GM23248 (cell line): ENCODE measurements around the gene HPN.

Experiments used
- EZH2 ChIP-seq: fragments of 200-600 bp; sonication (generic); IDR thresholded peaks from 2 replicates; pipeline ENCODE4 v1.6.1; 2018; ENCODE audit warnings: antibody characterized with exemption, mild to moderate bottlenecking; ENCODE audit not compliant: insufficient read depth, poor library complexity, severe bottlenecking
- EZH2phosphoT487 ChIP-seq: fragments of 200-600 bp; sonication (generic); IDR thresholded peaks from 2 replicates; pipeline ENCODE4 v1.6.1; 2018; ENCODE audit warnings: antibody characterized with exemption, moderate library complexity, mild to moderate bottlenecking, low read depth; ENCODE audit not compliant: insufficient read depth

DNA sequence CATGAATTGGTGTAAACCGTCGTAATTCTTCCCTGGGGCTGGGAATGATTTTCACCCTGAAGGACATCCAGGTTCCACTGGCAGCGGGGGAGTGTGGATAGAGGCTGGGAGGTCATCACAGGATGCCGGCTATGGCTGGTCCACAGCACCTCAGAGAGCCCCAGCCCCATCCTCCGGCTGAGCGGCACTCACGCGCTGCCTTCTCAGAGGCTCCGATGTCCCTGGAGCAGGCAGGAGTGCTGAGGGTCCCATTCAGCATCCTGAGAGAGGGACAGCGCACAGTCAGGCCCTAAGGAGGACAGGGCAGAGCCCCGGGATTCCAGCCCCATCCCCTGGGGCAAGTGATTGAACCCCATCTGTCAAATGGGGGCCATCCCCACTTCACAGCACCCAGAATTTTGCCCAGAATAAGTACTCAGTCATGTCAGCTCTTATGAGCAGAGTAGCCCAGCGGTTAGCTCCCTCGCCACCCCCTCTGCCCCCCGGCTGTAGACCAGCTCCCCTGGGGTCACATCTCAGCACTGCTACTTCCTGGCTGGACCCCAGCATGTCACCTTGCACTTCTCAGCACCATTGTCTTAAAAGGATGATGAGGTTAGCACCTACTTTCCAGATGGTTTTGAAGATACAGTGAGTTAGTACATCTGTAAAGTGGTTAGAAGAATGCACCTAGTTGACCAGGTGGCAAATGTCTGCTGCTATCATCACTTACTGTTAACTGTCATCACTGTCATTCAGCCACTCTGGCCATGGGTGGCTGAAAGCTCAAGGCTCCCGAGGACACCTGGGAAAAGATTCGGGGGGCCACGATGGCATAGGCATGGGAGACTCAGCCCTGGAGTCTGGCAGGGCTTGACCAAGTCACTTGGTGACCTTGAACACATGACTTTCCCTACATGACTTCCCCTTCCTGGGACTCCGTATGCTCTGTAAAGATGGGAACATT lies 29.5 kb upstream of the HPN start:
- TF ChIP-seq EZH2phosphoT487 (no peak), EZH2 (no peak)
